ENCODE measurements around the gene DCDC2C.
"Not testable (repeated sequence)": the region's sequence is repeated elsewhere in the genome, so short reads cannot be mapped to it uniquely, and the experiment has no call there.

Gene DCDC2C

GRCh38 chr2:3777966-3778365 is 74.6 kb downstream of the DCDC2C start:
- no peak for DNase-seq (ENCODE audit: low spot score)

DNA sequence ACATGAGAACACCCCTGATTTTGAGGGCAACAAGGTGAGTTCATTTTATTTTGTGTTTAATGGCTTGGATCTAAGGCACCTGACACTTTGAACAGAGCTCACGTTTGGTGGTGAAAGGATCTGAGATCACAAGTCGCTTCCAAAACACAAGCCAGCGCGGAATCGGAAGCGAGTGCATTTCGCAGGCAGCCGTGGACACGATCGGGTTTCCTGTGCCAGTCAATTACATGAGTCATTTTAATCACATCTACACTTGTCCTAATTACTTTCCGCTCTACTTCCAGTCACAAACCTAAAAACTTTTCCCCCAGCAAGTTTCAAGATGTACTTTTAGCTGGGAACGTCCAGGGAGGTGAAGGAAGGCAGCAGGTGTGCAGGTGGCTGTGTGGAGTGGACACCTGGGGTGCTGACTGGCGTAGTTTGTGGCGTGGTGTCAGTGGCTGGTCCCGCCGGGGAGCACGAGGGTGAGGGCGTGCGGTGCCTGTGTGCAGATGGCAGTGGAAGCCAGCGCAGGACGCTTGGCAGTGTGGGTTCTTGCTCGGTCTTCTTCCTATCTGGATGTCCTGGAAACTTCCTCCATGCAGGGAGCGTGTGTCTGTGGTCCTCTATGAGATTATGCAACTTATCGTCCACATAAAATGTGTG is 75.6 kb downstream of the DCDC2C start:
- no peak for DNase-seq (ENCODE audit: low spot score)

GRCh38 chr2:3779496-3780049 is 76.2 kb downstream of the DCDC2C start:
- no peak for DNase-seq (ENCODE audit: low spot score)

GRCh38 chr2:3780477-3781402 is 77.4 kb downstream of the DCDC2C start:
- peak; percentile 29 for DNase-seq (ENCODE audit: low spot score)

DNA sequence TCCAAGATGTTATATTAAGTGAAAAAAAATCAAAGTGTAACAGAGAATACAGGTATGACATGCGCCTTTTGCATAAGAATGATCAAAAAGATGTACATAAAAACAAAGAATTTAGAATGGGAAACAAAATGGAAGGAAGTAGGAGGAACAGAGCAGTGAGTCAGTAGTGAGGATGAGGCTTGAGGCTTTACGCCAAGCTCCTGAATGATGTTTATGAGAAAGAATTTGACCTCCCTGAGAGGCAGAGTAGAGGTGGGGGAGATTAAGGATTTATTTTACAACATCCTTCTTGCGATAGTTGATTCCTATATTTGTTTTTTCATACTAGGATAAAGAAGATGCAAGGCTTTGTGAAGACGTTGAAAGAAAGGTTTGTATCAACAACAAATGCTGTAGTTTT is 81.4 kb downstream of the DCDC2C start:
- DNase-seq (ENCODE audit: low spot score): no peak

GRCh38 chr2:3785220-3785889 is 82.0 kb downstream of the DCDC2C start:
- DNase-seq (ENCODE audit: low spot score): no peak

GRCh38 chr2:3785890-3786273 is 82.5 kb downstream of the DCDC2C start:
- DNase-seq (ENCODE audit: low spot score): no peak

DNA sequence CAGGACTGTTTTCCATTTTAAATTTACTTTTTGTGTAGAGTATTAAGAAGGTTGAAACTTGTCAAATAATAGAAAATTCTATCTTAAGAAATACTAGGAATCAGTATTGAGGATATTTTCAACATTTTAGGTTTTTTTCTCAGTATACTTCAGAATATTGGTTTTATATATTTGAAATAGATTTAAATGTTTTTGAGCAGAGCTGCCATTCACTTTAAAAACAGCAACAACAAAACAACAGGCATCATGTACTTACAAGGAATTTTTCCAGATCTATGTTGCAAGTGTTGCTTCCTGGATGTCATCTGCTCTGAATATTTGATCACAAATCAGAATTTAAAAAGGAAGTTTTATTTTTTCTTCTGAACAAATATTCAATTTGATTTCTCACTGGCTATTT is 84.4 kb downstream of the DCDC2C start:
- no peak for DNase-seq (ENCODE audit: low spot score)

GRCh38 chr2:3789256-3789655 is 85.9 kb downstream of the DCDC2C start:
- no peak for DNase-seq (ENCODE audit: low spot score)

- no peak for DNase-seq (ENCODE audit: low spot score)
Observed at GRCh38 chr2:3793249-3793648, 89.9 kb downstream of the DCDC2C start.

GRCh38 chr2:3801506-3801905 is 98.1 kb downstream of the DCDC2C start:
- DNase-seq (ENCODE audit: low spot score): no peak

DNA sequence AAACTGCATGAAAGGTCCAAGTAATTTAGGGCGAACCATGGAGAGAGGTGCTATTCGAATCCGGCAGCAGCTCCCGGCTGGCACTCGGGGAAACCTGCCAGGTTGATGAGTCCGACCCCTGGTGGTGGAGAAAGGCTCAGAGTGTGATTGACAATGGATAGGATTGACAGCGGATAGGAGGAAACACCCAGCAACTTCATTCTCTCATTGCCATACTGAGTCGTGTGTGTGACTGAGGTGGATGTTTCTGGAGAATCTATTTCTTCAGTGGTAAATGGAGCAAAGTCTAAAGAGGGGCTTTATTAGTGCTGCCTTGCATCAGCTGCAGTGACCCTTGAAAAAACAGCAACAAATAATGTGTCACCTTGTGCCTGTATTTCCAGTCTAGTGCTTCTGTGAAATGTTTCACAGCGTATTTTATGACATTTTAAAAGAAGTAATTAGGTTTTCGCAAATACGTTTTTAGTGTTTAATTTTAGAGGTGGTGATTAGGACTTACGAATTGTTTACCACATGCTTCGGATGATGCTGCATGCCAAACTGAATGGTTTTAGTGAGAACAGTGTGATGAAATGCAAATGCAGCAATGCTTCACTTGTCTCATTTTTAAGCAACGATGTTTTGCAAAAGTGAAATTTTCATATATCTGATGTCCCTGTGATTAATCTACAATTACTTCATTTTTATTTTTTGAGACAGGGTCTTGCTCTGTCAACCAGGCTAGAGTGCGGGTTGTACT is 102.0 kb downstream of the DCDC2C start:
- DNase-seq (ENCODE audit: low spot score): no peak

DNA sequence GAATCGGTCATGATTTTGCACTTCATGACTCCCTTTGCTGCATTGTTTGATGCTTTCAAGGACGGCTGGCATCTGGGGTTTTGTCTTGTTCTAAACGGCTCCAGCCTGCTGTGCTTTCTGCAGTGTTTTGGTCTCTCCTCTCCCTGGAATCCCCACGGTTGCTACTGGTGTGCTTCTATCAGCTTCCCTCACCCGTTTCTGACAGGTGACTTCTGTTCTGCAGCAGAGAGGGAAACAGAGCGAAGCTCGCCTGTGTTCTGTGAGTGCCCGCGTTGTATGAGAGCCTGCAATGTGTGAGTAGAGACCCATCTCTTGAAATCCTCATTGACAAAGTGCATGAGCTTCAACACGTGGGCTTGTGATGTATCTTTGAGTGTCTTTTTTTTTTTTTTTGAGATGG is 102.8 kb downstream of the DCDC2C start:
- no peak for DNase-seq (ENCODE audit: low spot score)

DNA sequence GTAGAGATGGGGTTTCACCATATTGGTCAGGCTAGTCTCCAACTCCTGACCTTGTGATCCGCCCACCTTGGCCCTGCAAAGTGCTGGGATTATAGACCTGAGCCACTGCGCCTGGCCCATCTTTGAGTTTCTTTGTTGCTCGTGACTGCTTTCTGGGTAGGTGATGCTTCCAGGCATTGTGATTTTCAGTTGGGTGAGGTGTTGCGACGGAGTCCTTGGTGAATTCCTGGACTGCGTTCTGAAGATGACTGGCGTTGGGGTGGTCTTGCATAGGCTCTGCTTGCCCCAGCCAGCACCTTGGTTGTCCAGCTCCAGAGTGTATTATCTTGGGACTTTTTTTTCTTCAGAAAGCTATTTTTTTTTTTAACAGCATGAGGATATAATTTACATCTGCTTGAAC is 103.4 kb downstream of the DCDC2C start:
- DNase-seq (ENCODE audit: low spot score): no peak

DNA sequence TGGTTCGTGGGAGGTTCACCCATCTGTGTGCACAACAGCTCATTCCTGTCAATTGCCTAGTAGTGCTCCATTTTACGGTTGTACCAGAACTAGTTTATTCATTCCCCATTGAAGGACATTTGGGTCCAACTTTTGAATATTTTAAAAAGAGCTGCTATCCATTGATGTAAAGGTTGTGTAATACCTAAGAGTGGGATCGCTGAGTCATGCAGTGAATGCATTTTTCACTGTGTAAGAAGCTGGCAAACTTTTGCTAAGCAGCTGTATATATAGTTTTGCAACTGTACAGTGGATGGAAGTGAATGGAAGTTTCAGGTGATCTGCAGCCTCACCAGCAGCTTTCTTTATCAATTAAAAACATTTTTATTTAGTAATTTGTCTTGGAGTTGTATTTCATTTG is 104.5 kb downstream of the DCDC2C start:
- no peak for DNase-seq (ENCODE audit: low spot score)

GRCh38 chr2:3814706-3815245 is 111.4 kb downstream of the DCDC2C start:
- no peak for DNase-seq (ENCODE audit: low spot score)

DNA sequence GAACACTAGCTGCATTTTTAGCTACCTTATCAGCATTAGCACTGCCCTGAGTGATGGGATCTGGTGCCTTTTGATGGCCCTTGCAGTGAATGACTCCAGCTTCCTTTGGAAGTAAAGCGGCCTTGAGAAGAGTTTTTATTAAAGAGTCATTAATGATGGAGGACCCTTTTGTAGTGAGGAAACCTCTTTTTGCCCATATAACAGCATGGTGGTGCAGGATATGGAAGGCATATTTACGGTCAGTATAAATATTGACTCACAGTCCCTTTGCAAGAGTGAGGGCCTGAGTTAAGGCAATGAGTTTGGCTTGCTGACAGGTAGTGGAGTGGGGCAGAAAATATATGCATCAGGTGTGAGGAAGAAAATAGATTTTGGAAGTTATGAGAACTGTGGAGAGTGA is 113.8 kb downstream of the DCDC2C start:
- DNase-seq (ENCODE audit: low spot score): not testable (repeated sequence)

- no peak for DNase-seq (ENCODE audit: low spot score)
Observed at GRCh38 chr2:3823748-3824147, 120.4 kb downstream of the DCDC2C start.

- no peak for DNase-seq (ENCODE audit: low spot score)
Observed at GRCh38 chr2:3827673-3828575, 124.5 kb downstream of the DCDC2C start.

GRCh38 chr2:3830796-3831195 is 127.4 kb downstream of the DCDC2C start:
- DNase-seq (ENCODE audit: low spot score): no peak

GRCh38 chr2:3837086-3837485 is 133.7 kb downstream of the DCDC2C start:
- no peak for DNase-seq (ENCODE audit: low spot score)
